Natural killer cell (primary cell): ENCODE data around the gene NAP1L1. TPM values are rescaled to one million over a fixed set of nuclear protein-coding genes. Genes with fewer than 3 reads are reported as not detected.

Experiments used
- ATAC-seq, 3 donors: fragments of 150-1000 bp in 2 of 3; fragments of 200-7000 bp in 1 of 3; cut with Tn5 transposase; 1 replicate in 1 of 3; 2 replicates in 2 of 3; pipeline ENCODE4 v1.10.0; 2021; ENCODE audit warnings: mild to moderate bottlenecking in 2 of 3, moderate library complexity in 2 of 3
- DNase-seq, 2 donors: peaks; one replicate each; pipeline versions ENCODE4 v3.0.0 to v3.0.0-alpha.2; 2013 to 2021; ENCODE audit warnings: mixed read lengths in 1 of 2
- H3K27ac ChIP-seq: one replicate; pipeline ENCODE4 v1.5.1; 2013; ENCODE audit warnings: mild to moderate bottlenecking, low read length
- H3K27me3 ChIP-seq: one replicate; pipeline ENCODE4 v1.6.1; 2013; ENCODE audit warnings: low read length; ENCODE audit not compliant: control insufficient read depth, insufficient read depth
- H3K36me3 ChIP-seq: one replicate; pipeline ENCODE4 v1.6.1; 2013; ENCODE audit warnings: low read length; ENCODE audit not compliant: control insufficient read depth, insufficient read depth
- H3K4me1 ChIP-seq: one replicate; pipeline ENCODE4 v1.6.1; 2013; ENCODE audit warnings: low read length; ENCODE audit not compliant: control insufficient read depth, insufficient read depth
- H3K4me3 ChIP-seq: one replicate; pipeline ENCODE4 v1.5.1; 2013; ENCODE audit warnings: low read length
- H3K9me3 ChIP-seq: one replicate; pipeline ENCODE4 v1.6.1; 2013; ENCODE audit warnings: low read length; ENCODE audit not compliant: control insufficient read depth, insufficient read depth
- H3K27ac Mint-ChIP-seq, 2 donors: one replicate each; pipeline ENCODE4 v1.8.0; 2022; ENCODE audit warnings: mild to moderate bottlenecking in 2 of 2, mixed read lengths in 2 of 2, moderate library complexity in 1 of 2
- H3K27me3 Mint-ChIP-seq, 2 donors: one replicate each; pipeline ENCODE4 v1.8.0; 2022; ENCODE audit warnings: low read depth in 2 of 2, mixed read lengths in 2 of 2
- H3K36me3 Mint-ChIP-seq: one replicate; pipeline ENCODE4 v1.8.0; 2022; ENCODE audit warnings: mixed read lengths
- H3K4me1 Mint-ChIP-seq, 2 donors: one replicate each; pipeline ENCODE4 v1.8.0; 2022; ENCODE audit warnings: mixed read lengths in 2 of 2
- H3K4me3 Mint-ChIP-seq: one replicate; pipeline ENCODE4 v1.8.0; 2022; ENCODE audit warnings: mild to moderate bottlenecking, moderate library complexity, mixed read lengths
- H3K9me3 Mint-ChIP-seq, 2 donors: one replicate each; pipeline ENCODE4 v1.8.0; 2022; ENCODE audit warnings: mixed read lengths in 2 of 2
- CTCF ChIP-seq: fragments of 200-600 bp; IDR thresholded peaks from one replicate; pipeline ENCODE4 v1.8.0; 2022; ENCODE audit warnings: antibody characterized with exemption
- WGBS: methylation state at CpG from one replicate; pipeline ENCODE4 v1.1.7; 2013; ENCODE audit warnings: missing lambda C conversion rate; ENCODE audit not compliant: insufficient coverage; 5-methylcytosine and 5-hydroxymethylcytosine counted together
- intact Hi-C: fragments of 100-400 bp; cut with micrococcal nuclease; formaldehyde crosslinking; loops from one replicate; pipeline ENCODE4 v1.14.2; 2022
- total RNA-seq, 4 donors: library from RNA; stranded (reverse); fragments of 120-200 nt in 1 of 4; gene quantifications; one replicate each; pipeline versions ENCODE4 v1.2.3 to v1.2.4, GENCODE V29; 2013 to 2022

Gene NAP1L1
- total RNA-seq, 3 donors from 2014 or later (not counting 1 experiment from before 2014, with no cell fraction given), result 264 to 431 (median 286) TPM

GRCh38 chr12:75995691-75996090 lies 88.8 kb downstream of the NAP1L1 start:
- Mint-ChIP-seq H3K27me3 (peaks cover 0 to 7% of the 10 kb centered on the region in 2 donors), H3K4me3 (no peak overlapping the region), H3K36me3 (no peaks in the 10 kb centered on the region), H3K9me3 (no peaks in the 10 kb centered on the region), H3K27ac (no peak overlapping the region), H3K4me1 (no peaks in the 10 kb centered on the region)
- intact Hi-C loops, result no loop called here
- Histone ChIP-seq H3K4me3 (no peak overlapping the region), H3K4me1 (no peaks in the 10 kb centered on the region), H3K36me3 (no peaks in the 10 kb centered on the region), H3K27me3 (no peaks in the 10 kb centered on the region), H3K9me3 (no peaks in the 10 kb centered on the region), H3K27ac (no peak overlapping the region)
- ATAC-seq, result no peak
- no peak for TF ChIP-seq CTCF
- no peak for DNase-seq

- H3K4me3 ChIP-seq, result no peak overlapping the region
- H3K9me3 Mint-ChIP-seq, result no peaks in the 10 kb centered on the region
- WGBS, result 57% methylated on average over 4 of the region's 4 CpGs
- H3K36me3 Mint-ChIP-seq, result no peaks in the 10 kb centered on the region
- H3K27ac ChIP-seq, result no peak overlapping the region
- intact Hi-C loops, result no loop called here
- no peak overlapping the region for H3K27ac Mint-ChIP-seq
- no peak for TF ChIP-seq CTCF
- no peak overlapping the region for H3K4me3 Mint-ChIP-seq
- no peaks in the 10 kb centered on the region for H3K36me3 ChIP-seq
- H3K9me3 ChIP-seq, result no peaks in the 10 kb centered on the region
- DNase-seq (no peak), ATAC-seq (no peak)
- peaks cover 9 to 14% of the 10 kb centered on the region in 2 donors for H3K27me3 Mint-ChIP-seq
- H3K27me3 ChIP-seq, result peaks cover 2% of the 10 kb centered on the region
- no peaks in the 10 kb centered on the region for H3K4me1 Mint-ChIP-seq
- H3K4me1 ChIP-seq, result no peaks in the 10 kb centered on the region
These were observed 90.3 kb downstream of the NAP1L1 start for GRCh38 chr12:75994069-75994740.

- no peaks in the 10 kb centered on the region for H3K4me1 Mint-ChIP-seq
- Histone ChIP-seq H3K27ac (no peak overlapping the region), H3K27me3 (peaks cover 2% of the 10 kb centered on the region), H3K36me3 (no peaks in the 10 kb centered on the region), H3K4me3 (no peak overlapping the region), H3K4me1 (no peaks in the 10 kb centered on the region), H3K9me3 (no peaks in the 10 kb centered on the region)
- ATAC-seq (no peak), DNase-seq (no peak)
- H3K9me3 Mint-ChIP-seq, result no peaks in the 10 kb centered on the region
- intact Hi-C loops, result no loop called here
- H3K27ac Mint-ChIP-seq, result no peak overlapping the region
- TF ChIP-seq CTCF, result no peak
- peaks cover 7 to 23% of the 10 kb centered on the region in 2 donors for H3K27me3 Mint-ChIP-seq
- H3K36me3 Mint-ChIP-seq, result no peaks in the 10 kb centered on the region
- 84% methylated on average over 5 of the region's 5 CpGs for WGBS
- no peak overlapping the region for H3K4me3 Mint-ChIP-seq
These were observed 92.7 kb downstream of the NAP1L1 start for GRCh38 chr12:75991753-75992152.
